GM18520 (cell line): ENCODE measurements around the gene GABRB3.
"Not testable (repeated sequence)": the region's sequence is repeated elsewhere in the genome, so short reads cannot be mapped to it uniquely, and the experiment has no call there.

Experiments used
- ATAC-seq: cut with Tn5 transposase; IDR thresholded peaks from one replicate; pipeline ENCODE4 v1.9.1; 2021; ENCODE audit not compliant: unreplicated experiment

GABRB3 gene

GRCh38 chr15:26736502-26737248, 36.2 kb downstream of the GABRB3 start:
- ATAC-seq, result no peak

DNA sequence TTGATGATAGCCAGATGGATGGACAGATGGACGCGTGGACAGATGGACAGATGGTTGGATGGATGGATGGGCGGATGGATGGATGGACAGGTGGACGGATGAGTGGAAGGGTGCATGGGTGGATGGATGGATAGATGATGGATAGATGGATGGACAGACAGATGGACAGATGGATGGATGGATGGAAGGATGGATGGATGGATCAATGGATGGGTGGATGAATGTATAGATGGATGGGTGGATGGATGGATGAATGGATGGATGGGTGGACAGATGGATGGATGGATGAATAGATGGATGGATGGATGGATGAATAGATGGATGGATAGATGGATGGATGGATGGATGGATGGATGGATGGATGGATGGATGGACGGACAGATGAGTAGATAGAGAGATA, 40.9 kb downstream of the GABRB3 start:
- ATAC-seq, result no peak

DNA sequence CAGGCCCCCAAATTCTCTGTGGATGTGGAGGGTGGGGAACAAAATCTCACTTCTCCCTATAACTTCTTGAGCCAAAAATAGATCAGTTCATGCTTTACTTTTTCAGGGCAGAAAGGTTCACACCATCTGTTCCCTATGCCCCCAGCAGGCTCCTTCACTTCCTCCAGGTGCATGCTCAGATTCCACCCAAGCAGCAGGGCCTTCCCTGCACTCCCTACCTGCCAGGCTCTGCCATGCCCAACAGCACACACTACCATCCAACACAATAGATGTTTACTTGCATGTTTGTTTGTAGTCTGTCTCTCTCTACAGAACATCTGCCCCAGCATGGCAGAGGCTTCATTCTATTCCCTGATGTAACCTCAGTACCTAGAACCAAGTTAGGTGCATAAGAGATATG, 43.3 kb downstream of the GABRB3 start:
- ATAC-seq, result no peak

DNA sequence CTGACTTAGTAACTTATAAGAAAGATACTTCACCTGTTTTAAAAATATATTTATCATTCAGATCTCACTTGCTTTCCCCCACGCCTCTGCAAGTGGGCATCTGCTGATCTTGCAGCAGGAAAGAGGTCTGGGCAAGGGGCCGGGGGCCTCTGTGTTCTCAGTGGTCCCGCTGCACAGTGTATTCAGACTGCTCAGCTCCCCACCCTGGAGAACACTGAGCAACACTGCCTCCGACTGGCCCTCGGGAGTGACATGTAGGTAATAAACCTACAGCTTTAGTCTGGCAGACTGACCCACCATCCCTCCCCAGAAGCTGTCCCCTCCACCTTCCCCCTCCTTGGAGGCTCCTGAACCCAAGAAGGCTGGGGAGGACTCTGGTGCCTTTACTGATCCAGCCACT, 43.8 kb downstream of the GABRB3 start:
- ATAC-seq, result no peak

DNA sequence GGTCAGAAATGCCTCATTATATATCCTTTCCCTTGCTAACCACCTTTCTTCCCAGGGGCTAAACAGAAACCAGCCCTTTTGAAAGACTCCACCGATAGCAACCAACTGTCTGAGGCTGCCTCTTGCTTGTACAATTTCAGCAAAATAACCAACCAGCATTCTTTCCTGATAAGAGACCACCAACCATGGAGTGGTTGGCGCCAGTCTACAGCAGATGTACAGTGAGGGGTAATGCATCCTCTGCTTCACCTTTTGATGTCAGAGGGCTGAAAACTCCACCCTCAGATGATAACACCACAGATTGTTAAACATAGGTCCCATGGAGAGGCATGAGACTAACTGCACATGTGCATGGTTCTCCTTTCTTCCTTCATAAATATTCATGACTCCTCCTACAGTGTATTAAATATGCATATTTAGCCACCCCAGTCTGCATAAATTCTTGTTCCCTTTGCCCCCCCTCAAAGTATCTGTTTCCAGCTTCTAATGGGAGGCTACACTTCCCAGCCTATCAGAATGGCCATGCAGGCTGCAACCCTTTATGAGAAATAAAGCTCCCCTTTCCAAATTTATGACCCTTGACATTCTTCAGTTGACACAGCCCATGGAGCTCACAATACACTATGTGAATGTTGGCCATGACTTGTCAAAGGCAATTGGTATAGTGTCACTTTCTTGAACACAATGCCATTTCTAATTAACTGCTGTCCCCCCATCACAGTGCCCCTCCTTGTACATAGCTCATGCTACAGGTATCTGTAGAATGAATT, 48.3 kb downstream of the GABRB3 start:
- no peak for ATAC-seq

DNA sequence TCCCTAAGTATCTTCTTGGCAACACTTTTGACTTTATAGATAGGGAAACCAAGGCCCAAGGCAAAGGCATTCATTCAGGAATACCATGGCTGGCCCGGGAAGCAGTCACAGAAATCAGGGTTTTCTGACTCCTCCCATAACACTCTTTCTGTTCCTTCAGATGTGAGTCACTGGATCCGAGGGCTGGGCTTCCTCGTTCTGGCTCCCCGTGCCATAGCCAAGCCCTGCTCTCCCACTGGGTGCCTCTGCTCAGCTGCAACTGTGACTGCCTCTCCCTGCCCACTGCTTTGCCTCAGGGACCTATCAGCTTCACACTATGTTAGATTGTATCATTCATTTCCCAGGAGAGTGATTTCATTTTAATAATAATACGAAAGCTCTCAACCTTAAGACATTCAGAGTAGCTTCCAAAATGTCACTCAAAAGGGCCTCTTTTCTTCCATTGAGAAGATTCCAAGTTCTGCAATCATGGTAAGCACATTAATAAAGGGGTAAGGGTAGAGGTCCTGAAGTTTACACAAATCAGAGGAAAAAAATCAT, 50.2 kb downstream of the GABRB3 start:
- ATAC-seq, result no peak

GRCh38 chr15:26721232-26721967, 51.5 kb downstream of the GABRB3 start:
- no peak for ATAC-seq

DNA sequence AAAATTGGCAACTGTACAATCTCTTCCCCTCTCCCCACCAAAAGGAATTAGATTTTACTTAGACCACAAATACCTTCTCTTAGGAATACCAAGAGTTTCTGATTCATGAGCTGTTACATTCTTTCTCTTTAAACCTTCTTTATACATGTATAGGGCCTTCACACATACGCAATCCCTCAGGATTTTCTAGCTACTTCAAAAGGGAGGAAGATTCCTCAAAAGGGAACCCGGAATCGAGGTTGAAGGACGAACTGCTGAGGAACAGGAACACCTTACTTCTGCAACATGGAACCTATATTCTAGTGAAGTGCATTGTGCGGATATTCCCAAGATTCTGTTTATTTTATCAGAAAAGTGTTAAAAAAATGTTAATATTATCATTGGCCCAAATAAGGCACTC, 52.3 kb downstream of the GABRB3 start:
- ATAC-seq, result no peak

- ATAC-seq, result not testable (repeated sequence)
These were observed 53.0 kb downstream of the GABRB3 start for GRCh38 chr15:26719866-26720265.

DNA sequence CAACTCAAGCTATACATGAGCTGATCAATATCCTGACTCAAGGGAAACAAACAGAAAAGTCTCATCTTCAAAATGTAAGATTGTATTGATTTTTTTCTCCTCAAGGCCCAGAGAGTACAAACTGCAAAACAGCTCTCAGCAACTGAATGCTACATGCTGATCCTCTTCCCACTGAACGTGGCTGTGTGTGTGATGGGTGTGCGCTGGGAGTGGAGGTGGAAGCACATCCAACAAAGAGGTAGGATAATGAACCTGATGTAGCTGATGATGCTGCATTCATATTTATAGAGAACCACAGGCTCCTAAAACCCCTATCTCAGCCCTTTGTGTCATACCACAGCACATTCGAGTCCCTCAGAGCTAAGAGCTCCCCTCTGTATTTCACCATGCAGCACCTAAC, 56.8 kb downstream of the GABRB3 start:
- no peak for ATAC-seq

GRCh38 chr15:26713498-26713897, 59.4 kb downstream of the GABRB3 start:
- no peak for ATAC-seq

DNA sequence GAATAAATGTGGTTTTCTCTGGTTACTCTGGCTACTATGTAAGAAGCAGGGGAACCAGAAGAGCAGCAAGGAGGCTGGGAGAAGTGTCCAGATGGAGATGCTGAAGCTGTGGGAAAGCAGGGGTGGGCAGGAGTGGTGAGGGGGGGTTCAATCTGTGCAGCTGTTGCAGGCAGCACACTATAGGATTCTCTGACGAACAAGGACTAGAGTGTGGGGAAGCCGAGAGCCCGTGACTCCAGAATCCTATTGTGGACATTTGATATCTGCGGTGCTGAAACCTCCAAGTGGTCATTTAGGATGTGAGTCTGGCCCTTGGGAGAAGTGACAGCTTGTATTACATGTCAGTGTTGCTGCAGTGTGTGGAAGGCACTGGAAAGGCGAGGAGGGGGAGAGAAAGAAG, 60.5 kb downstream of the GABRB3 start:
- ATAC-seq, result no peak

DNA sequence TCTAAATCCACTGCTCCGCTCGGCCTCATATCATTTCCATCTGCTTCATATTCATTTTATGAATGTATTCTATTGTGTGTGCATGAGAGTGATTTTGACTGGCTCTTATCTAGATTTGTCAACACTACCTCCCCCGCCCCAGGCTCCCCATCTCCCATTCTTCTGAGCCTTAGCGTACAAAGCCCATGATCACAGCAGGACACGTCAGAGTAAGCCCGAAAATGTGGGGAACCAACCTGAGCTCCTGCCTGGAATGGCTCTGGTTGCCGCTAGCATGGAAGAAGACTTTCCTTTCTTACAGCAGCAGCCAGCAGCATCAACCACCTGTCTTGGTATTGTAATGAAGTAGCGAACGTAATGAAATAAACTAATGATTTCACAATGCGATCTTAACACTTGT, 61.4 kb downstream of the GABRB3 start:
- ATAC-seq, result no peak

- no peak for ATAC-seq
These were observed 70.5 kb downstream of the GABRB3 start for GRCh38 chr15:26702381-26702780.

DNA sequence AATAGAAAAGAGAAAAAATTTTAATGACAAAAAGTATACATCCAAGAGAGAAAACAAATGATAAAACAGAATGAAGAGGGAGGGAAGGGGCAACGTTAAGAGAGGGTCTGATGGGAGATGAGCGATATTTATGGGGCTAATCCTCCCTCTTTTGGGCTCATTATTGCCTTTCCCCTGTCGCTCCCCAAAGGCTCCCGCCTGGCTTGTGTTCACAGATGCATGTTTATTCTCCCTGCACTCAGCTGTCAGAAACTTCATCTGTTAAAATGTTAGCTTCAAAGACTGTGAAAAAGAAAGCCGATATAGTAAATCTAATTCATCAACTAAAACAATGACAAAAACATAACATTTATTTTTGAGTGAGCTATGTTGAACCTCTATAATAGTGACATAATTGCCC, 74.3 kb downstream of the GABRB3 start:
- no peak for ATAC-seq

- no peak for ATAC-seq
These were observed 75.0 kb downstream of the GABRB3 start for GRCh38 chr15:26697913-26698312.

- no peak for ATAC-seq
These were observed 81.6 kb downstream of the GABRB3 start for GRCh38 chr15:26691249-26691648.

GRCh38 chr15:26690778-26691177, 82.1 kb downstream of the GABRB3 start:
- ATAC-seq, result no peak

- ATAC-seq, result no peak
These were observed 83.4 kb downstream of the GABRB3 start for GRCh38 chr15:26689462-26689861.

- no peak for ATAC-seq
These were observed 86.2 kb downstream of the GABRB3 start for GRCh38 chr15:26686547-26687187.

- no peak for ATAC-seq
These were observed 90.2 kb downstream of the GABRB3 start for GRCh38 chr15:26682598-26683164.
